K562 (cell line): ENCODE data around the gene NAV2. TPM values are rescaled to one million over a fixed set of nuclear protein-coding genes. Genes with fewer than 3 reads are reported as not detected.
A peak's percentile ranks its signal among the peaks of the same experiment; 100 is the strongest.

Experiments used
- BRF2 ChIP-seq: IDR thresholded peaks from 3 replicates; pipeline ENCODE4 v1.6.1; 2011; ENCODE audit warnings: borderline replicate concordance, mild to moderate bottlenecking; ENCODE audit not compliant: insufficient read length, insufficient read depth
- CCAR2 ChIP-seq: fragments of 200-400 bp; formaldehyde crosslinking; IDR thresholded peaks from 2 replicates; pipeline ENCODE4 v1.6.1; 2017; ENCODE audit warnings: mild to moderate bottlenecking, low read depth, low read length
- CEBPG ChIP-seq, 3 experiments: fragments of 200-800 bp in 1 of 3; sonication (Bioruptor generic) in 1 of 3; sonication (generic) in 1 of 3; formaldehyde crosslinking in 1 of 3; IDR thresholded peaks in 2 of 3; conservative IDR thresholded peaks in 1 of 3; 2 replicates each; pipeline versions ENCODE4 v1.6.1 to v1.8.0; 2016 to 2022; ENCODE audit warnings: missing compliant biosample characterization in 2 of 3, missing genetic modification characterization in 2 of 3, mild to moderate bottlenecking in 1 of 3, missing genetic modification reagents in 1 of 3
- CREB1 ChIP-seq, 2 experiments: sonication (generic) in 1 of 2; formaldehyde crosslinking in 1 of 2; IDR thresholded peaks; 2 replicates each; pipeline versions ENCODE4 v1.6.1 to v1.8.0; 2012 to 2022; ENCODE audit warnings: inconsistent platforms in 1 of 2, mild to moderate bottlenecking in 1 of 2, missing genetic modification reagents in 1 of 2, moderate library complexity in 1 of 2
- ELK3 ChIP-seq: fragments of 450-650 bp; formaldehyde crosslinking; IDR thresholded peaks from 2 replicates; pipeline ENCODE4 v1.4.0; 2020; ENCODE audit warnings: mild to moderate bottlenecking
- PATZ1 ChIP-seq: fragments of 250-450 bp; sonication (Bioruptor Pico); IDR thresholded peaks from 2 replicates; pipeline ENCODE4 v1.5.0; 2020; ENCODE audit warnings: mild to moderate bottlenecking, borderline replicate concordance
- TAF1 ChIP-seq: IDR thresholded peaks from 2 replicates; pipeline ENCODE4 v1.6.1; 2011; ENCODE audit warnings: mild to moderate bottlenecking, low read length, moderate library complexity; ENCODE audit not compliant: insufficient read depth, control insufficient read depth, severe bottlenecking; ENCODE audit errors: extremely low read depth
- TAL1 ChIP-seq: fragments of 450-650 bp; IDR thresholded peaks from 2 replicates; pipeline ENCODE4 v1.6.1; 2016; ENCODE audit warnings: mild to moderate bottlenecking
- TEAD1 ChIP-seq, 2 experiments: fragments of 450-650 bp in 1 of 2; sonication (generic) in 1 of 2; formaldehyde crosslinking; IDR thresholded peaks; 2 replicates each; pipeline versions ENCODE4 v1.4.0 to v1.8.0; 2020 to 2022; ENCODE audit warnings: mild to moderate bottlenecking in 2 of 2, missing genetic modification reagents in 1 of 2
- ZNF232 ChIP-seq: sonication (generic); formaldehyde crosslinking; IDR thresholded peaks from 2 replicates; pipeline ENCODE4 v1.8.0; 2022; ENCODE audit warnings: mild to moderate bottlenecking, missing genetic modification reagents
- ZNF407 ChIP-seq: fragments of 450-650 bp; IDR thresholded peaks from 2 replicates; pipeline ENCODE4 v1.6.1; 2016; ENCODE audit warnings: low read depth
- ZNF764 ChIP-seq: fragments of 250-450 bp; sonication (Bioruptor Pico); IDR thresholded peaks from 2 replicates; pipeline ENCODE4 v1.4.0; 2020; ENCODE audit warnings: low read depth, mild to moderate bottlenecking, moderate library complexity
- polyA plus RNA-seq, 8 experiments: library from polyadenylated mRNA; depleted of rRNA in 4 of 8; stranded (reverse) in 5 of 8; unstranded in 3 of 8; fragments of >200 nt; fragmentation: Nextera tagmentation in 2 of 8; fragmentation: Illumina TruSeq in 1 of 8; extraction: Ambion mirVana in 2 of 8; extraction: Trizol in 1 of 8; gene quantifications; 2 replicates each; pipeline versions ENCODE4 v1.2.1 to v1.2.3, GENCODE V29; 2011 to 2014; ENCODE audit warnings: inconsistent platforms in 1 of 8, missing spikeins in 1 of 8
- total RNA-seq, 7 experiments: library from RNA; depleted of rRNA in 6 of 7; stranded (reverse); fragments of >200 nt in 6 of 7; fragmentation: Illumina TruSeq in 2 of 7; extraction: Trizol in 2 of 7; gene quantifications; 2 replicates each; pipeline versions ENCODE4 v1.2.1 to v1.2.3, GENCODE V29; 2011 to 2021; ENCODE audit warnings: low replicate concordance in 1 of 7

NAV2 gene
- total and polyA plus RNA-seq, 9 of the 15 experiments (the other 6 are each of a cell fraction or from before 2014, with no cell fraction given): 0.03 to 0.35 (median 0.05) TPM

- no peak for TF ChIP-seq PATZ1 (CRISPR knock-in tag)
- no peak for TF ChIP-seq TAF1
- TF ChIP-seq TEAD1 (CRISPR knock-in tag; IDR thresholded peaks at IDR 0.05): 0 out of 4 replicates have a peak, but pooled peaks of 1 of the 2 experiments have one; percentile 36
- peak; percentile 2; the same call in 1 of the 2 replicates for TF ChIP-seq TAL1
- no peak for TF ChIP-seq CEBPG (CRISPR knock-in tag; IDR thresholded peaks at IDR 0.05)
- TF ChIP-seq CEBPG (tag; conservative IDR thresholded peaks at IDR 0.05 in 1 of 2, IDR thresholded peaks at IDR 0.05 in 1 of 2): no peak
- TF ChIP-seq CREB1 (IDR thresholded peaks at IDR 0.05): no peak; the same call in 1 of the 2 replicates
- TF ChIP-seq CREB1 (CRISPR knock-in tag; IDR thresholded peaks at IDR 0.05): peak; percentile 35; the same call in 1 of the 2 replicates
- no peak for TF ChIP-seq BRF2
- TF ChIP-seq ZNF764 (CRISPR knock-in tag): no peak
- no peak for TF ChIP-seq ELK3
- peak; percentile 70; the same call in 1 of the 2 replicates for TF ChIP-seq ZNF232
- TF ChIP-seq CCAR2: no peak
- no peak for TF ChIP-seq ZNF407
Measured at GRCh38 chr11:20112291-20113148, 399.9 kb downstream of the NAV2 start (continued).
